B cell (primary cell): ENCODE results near the gene CTNNA2. TPM values are rescaled to one million over a fixed set of nuclear protein-coding genes. Genes with fewer than 3 reads are reported as not detected.

Source experiments
- ATAC-seq: fragments of 200-7000 bp; cut with Tn5 transposase; one replicate; pipeline ENCODE4 v1.10.0; 2021; ENCODE audit warnings: low read depth, mild to moderate bottlenecking, moderate number of reproducible peaks, moderate library complexity
- CTCF ChIA-PET: fragments of 350-600 bp; sonication (Branson Sonifier 250); formaldehyde crosslinking; loops from one replicate; lab custom pipeline; 2021; ENCODE audit warnings: antibody characterized with exemption, inconsistent platforms; lab: Charles Lee
- POLR2A ChIA-PET: fragments of 350-600 bp; sonication (Branson Sonifier 250); formaldehyde crosslinking; loops from one replicate; lab custom pipeline; 2021; ENCODE audit warnings: antibody characterized with exemption; lab: Charles Lee
- DNase-seq: peaks from one replicate; pipeline ENCODE4 v3.0.0; 2013
- H2AFZ ChIP-seq: 2 replicates; pipeline ENCODE4 v1.6.1; 2012; ENCODE audit warnings: mild to moderate bottlenecking, low read depth, low read length; ENCODE audit not compliant: insufficient read depth, poor library complexity, severe bottlenecking
- H3K27ac ChIP-seq, 2 donors: 1 replicate in 1 of 2; 2 replicates in 1 of 2; pipeline ENCODE4 v1.5.1; 2012 to 2013; ENCODE audit warnings: low read length in 2 of 2, mild to moderate bottlenecking in 2 of 2, moderate library complexity in 1 of 2
- H3K27me3 ChIP-seq, 4 experiments: fragments of 200-600 bp in 1 of 4; sonication (generic) in 1 of 4; replicated peaks in 1 of 4; 1 replicate in 2 of 4; 2 replicates in 2 of 4; pipeline versions ENCODE4 v1.6.1 to v1.7.0; 2013 to 2016; ENCODE audit warnings: low read length in 3 of 4, mild to moderate bottlenecking in 2 of 4, mixed read lengths in 1 of 4, moderate library complexity in 1 of 4; ENCODE audit not compliant: insufficient read depth in 4 of 4, control insufficient read depth in 3 of 4; ENCODE audit errors: control extremely low read depth in 1 of 4
- H3K36me3 ChIP-seq, 2 experiments: replicated peaks in 1 of 2; 1 replicate in 1 of 2; 2 replicates in 1 of 2; pipeline versions ENCODE4 v1.6.1 to v1.7.1; 2013; ENCODE audit warnings: low read length in 1 of 2; ENCODE audit not compliant: insufficient read depth in 2 of 2, control insufficient read depth in 1 of 2; ENCODE audit errors: control extremely low read depth in 1 of 2, extremely low read depth in 1 of 2
- H3K4me1 ChIP-seq, 2 donors: fragments of 200-600 bp in 1 of 2; sonication (generic) in 1 of 2; 1 replicate in 1 of 2; 2 replicates in 1 of 2; pipeline versions ENCODE4 v1.5.1 to v1.6.1; 2013 to 2017; ENCODE audit warnings: low read length in 2 of 2; ENCODE audit not compliant: control insufficient read depth in 2 of 2, insufficient read depth in 2 of 2
- H3K4me2 ChIP-seq: replicated peaks from 2 replicates; pipeline ENCODE3; 2012; ENCODE audit warnings: mild to moderate bottlenecking, low read depth, low read length; ENCODE audit not compliant: poor library complexity, severe bottlenecking
- H3K4me3 ChIP-seq, 5 experiments: fragments of 200-600 bp in 1 of 5; sonication (generic) in 1 of 5; 1 replicate in 3 of 5; 2 replicates in 2 of 5; pipeline versions ENCODE4 v1.5.1 to v1.7.0; 2011 to 2016; ENCODE audit warnings: low read length in 4 of 5, mild to moderate bottlenecking in 4 of 5, low read depth in 2 of 5, control low read depth in 1 of 5, moderate library complexity in 1 of 5; ENCODE audit not compliant: insufficient read depth in 1 of 5; ENCODE audit errors: control extremely low read depth in 1 of 5, extremely low read depth in 1 of 5
- H3K79me2 ChIP-seq: fragments of 200-600 bp; sonication (generic); one replicate; pipeline ENCODE4 v1.6.0; 2016; ENCODE audit warnings: low read length; ENCODE audit not compliant: control insufficient read depth, insufficient read depth
- H3K9ac ChIP-seq: fragments of 200-600 bp; sonication (generic); 2 replicates; pipeline ENCODE4 v1.6.1; 2017; ENCODE audit warnings: mild to moderate bottlenecking, low read length, moderate library complexity
- H3K9me3 ChIP-seq, 3 donors: one replicate each; pipeline versions ENCODE4 v1.6.1 to v1.7.1; 2013; ENCODE audit warnings: low read length in 2 of 3; ENCODE audit not compliant: control insufficient read depth in 2 of 3, insufficient read depth in 1 of 3; ENCODE audit errors: control extremely low read depth in 1 of 3
- H4K20me1 ChIP-seq: 2 replicates; pipeline ENCODE4 v1.6.0; 2012; ENCODE audit warnings: mild to moderate bottlenecking, low read length; ENCODE audit not compliant: insufficient read depth, control insufficient read depth, poor library complexity, severe bottlenecking
- H3K27ac Mint-ChIP-seq: one replicate; pipeline ENCODE4 v1.8.0; 2021; ENCODE audit warnings: mixed read lengths
- H3K27me3 Mint-ChIP-seq: one replicate; pipeline ENCODE4 v1.8.0; 2021; ENCODE audit warnings: mixed read lengths
- H3K4me1 Mint-ChIP-seq: one replicate; pipeline ENCODE4 v1.8.0; 2021; ENCODE audit warnings: mixed read lengths
- H3K4me3 Mint-ChIP-seq: one replicate; pipeline ENCODE4 v1.8.0; 2021; ENCODE audit warnings: mixed read lengths
- H3K9me3 Mint-ChIP-seq: one replicate; pipeline ENCODE4 v1.8.0; 2022; ENCODE audit warnings: mixed read lengths; ENCODE audit not compliant: insufficient read depth
- CTCF ChIP-seq: fragments of 200-600 bp; IDR thresholded peaks from one replicate; pipeline ENCODE4 v1.8.0; 2022; ENCODE audit warnings: antibody characterized with exemption, mild to moderate bottlenecking
- EZH2 ChIP-seq: IDR thresholded peaks from 2 replicates; pipeline ENCODE4 v1.6.1; 2012; ENCODE audit warnings: borderline replicate concordance, low read depth, mild to moderate bottlenecking, moderate library complexity, low read length; ENCODE audit not compliant: insufficient read depth, poor library complexity, severe bottlenecking
- WGBS: methylation state at CpG from one replicate; pipeline ENCODE4 v1.1.5; 2013; ENCODE audit warnings: missing lambda C conversion rate; ENCODE audit not compliant: insufficient coverage; 5-methylcytosine and 5-hydroxymethylcytosine counted together
- intact Hi-C: fragments of 100-400 bp; cut with micrococcal nuclease; formaldehyde crosslinking; loops from one replicate; pipeline ENCODE4 v1.10.0; 2022
- polyA plus RNA-seq: library from polyadenylated mRNA; depleted of rRNA; stranded (reverse); fragments of >200 nt; gene quantifications from 2 replicates; pipeline ENCODE4 v1.2.3, GENCODE V29; 2012
- total RNA-seq, 2 donors: library from RNA; stranded (reverse); fragments of 120-200 nt in 1 of 2; gene quantifications; 1 replicate in 1 of 2; 2 replicates in 1 of 2; pipeline versions ENCODE4 v1.2.3 to v1.2.4, GENCODE V29; 2013 to 2022

CTNNA2 gene
- total and polyA plus RNA-seq, 2 donors (not counting 1 experiment from before 2014, with no cell fraction given): not detected

GRCh38 chr2:80473796-80474195, 960.9 kb downstream of the CTNNA2 start:
- Histone ChIP-seq H3K27ac (no peak overlapping the region), H3K4me2 (no peak overlapping the region), H3K4me1 (no peaks in the 10 kb centered on the region), H3K9me3 (peaks cover 0 to 6% (median 0%) of the 10 kb centered on the region in 3 donors), H4K20me1 (no peaks in the 10 kb centered on the region), H3K4me3 (no peak overlapping the region), H2AFZ (no peak overlapping the region), H3K27me3 (no peaks in the 10 kb centered on the region), H3K36me3 (no peaks in the 10 kb centered on the region), H3K9ac (no peak overlapping the region), H3K79me2 (no peaks in the 10 kb centered on the region)
- Mint-ChIP-seq H3K4me1 (no peaks in the 10 kb centered on the region), H3K4me3 (no peak overlapping the region), H3K27ac (no peak overlapping the region), H3K27me3 (no peaks in the 10 kb centered on the region), H3K9me3 (peaks cover 11% of the 10 kb centered on the region)
- WGBS: no CpG with 5 or more reads among the region's 1 CpG
- intact Hi-C loops: no loop called here
- ATAC-seq (no peak), DNase-seq (no peak)
- CTCF ChIA-PET: no interaction called here
- TF ChIP-seq EZH2: no peak
- no peak for TF ChIP-seq CTCF
- POLR2A ChIA-PET: no interaction called here

GRCh38 chr2:80475970-80476369, 963.1 kb downstream of the CTNNA2 start:
- POLR2A ChIA-PET: no interaction called here
- WGBS: 100% methylated on average over 2 of the region's 3 CpGs
- Histone ChIP-seq H3K4me1 (no peaks in the 10 kb centered on the region), H2AFZ (no peak overlapping the region), H3K4me3 (no peak overlapping the region), H3K9ac (no peak overlapping the region), H3K27me3 (no peaks in the 10 kb centered on the region), H3K4me2 (no peak overlapping the region), H3K9me3 (peaks cover 0 to 3% (median 0%) of the 10 kb centered on the region in 3 donors), H3K36me3 (no peaks in the 10 kb centered on the region), H3K79me2 (no peaks in the 10 kb centered on the region), H4K20me1 (no peaks in the 10 kb centered on the region), H3K27ac (no peak overlapping the region)
- intact Hi-C loops: no loop called here
- no peaks in the 10 kb centered on the region for H3K27me3 Mint-ChIP-seq
- CTCF ChIA-PET: no interaction called here
- ATAC-seq (no peak), DNase-seq (no peak)
- TF ChIP-seq CTCF: no peak
- TF ChIP-seq EZH2: no peak
- H3K4me3 Mint-ChIP-seq: no peak overlapping the region
- H3K9me3 Mint-ChIP-seq: peaks cover 11% of the 10 kb centered on the region
- no peak overlapping the region for H3K27ac Mint-ChIP-seq
- no peaks in the 10 kb centered on the region for H3K4me1 Mint-ChIP-seq
